ENCODE results near the gene BUB3. TPM values are rescaled to one million over a fixed set of nuclear protein-coding genes. Genes with fewer than 3 reads are reported as not detected.

Gene BUB3
- total RNA-seq, 1 donor from 2014 or later = 12.2 TPM

- Histone ChIP-seq H3K27ac (no peak overlapping the region), H3K9me3 (no peaks in the 10 kb centered on the region), H3K4me1 (peaks cover 8 to 19% of the 10 kb centered on the region in 2 donors), H3K36me3 (peaks cover 0 to 1% of the 10 kb centered on the region in 2 donors), H3K4me3 (peak overlapping the region; percentile 9 to 45), H3K27me3 (peaks cover 29% of the 10 kb centered on the region)
- no peak for DNase-seq (ENCODE audit: low spot score in 2 of 2)
- TF ChIP-seq, protein P1, sequence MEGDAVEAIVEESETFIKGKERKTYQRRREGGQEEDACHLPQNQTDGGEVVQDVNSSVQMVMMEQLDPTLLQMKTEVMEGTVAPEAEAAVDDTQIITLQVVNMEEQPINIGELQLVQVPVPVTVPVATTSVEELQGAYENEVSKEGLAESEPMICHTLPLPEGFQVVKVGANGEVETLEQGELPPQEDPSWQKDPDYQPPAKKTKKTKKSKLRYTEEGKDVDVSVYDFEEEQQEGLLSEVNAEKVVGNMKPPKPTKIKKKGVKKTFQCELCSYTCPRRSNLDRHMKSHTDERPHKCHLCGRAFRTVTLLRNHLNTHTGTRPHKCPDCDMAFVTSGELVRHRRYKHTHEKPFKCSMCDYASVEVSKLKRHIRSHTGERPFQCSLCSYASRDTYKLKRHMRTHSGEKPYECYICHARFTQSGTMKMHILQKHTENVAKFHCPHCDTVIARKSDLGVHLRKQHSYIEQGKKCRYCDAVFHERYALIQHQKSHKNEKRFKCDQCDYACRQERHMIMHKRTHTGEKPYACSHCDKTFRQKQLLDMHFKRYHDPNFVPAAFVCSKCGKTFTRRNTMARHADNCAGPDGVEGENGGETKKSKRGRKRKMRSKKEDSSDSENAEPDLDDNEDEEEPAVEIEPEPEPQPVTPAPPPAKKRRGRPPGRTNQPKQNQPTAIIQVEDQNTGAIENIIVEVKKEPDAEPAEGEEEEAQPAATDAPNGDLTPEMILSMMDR (IDR thresholded peaks at IDR 0.05) = no peak
- intact Hi-C loops (cut with DNase I) = loop anchor here (10.0 kb wide), 2 partner anchors 1264 to 1594 kb away; partner anchors contain the start of genes FAM53B and OAT
Observed at GRCh38 chr10:123150986-123151736, 3.0 kb upstream of the BUB3 start.

- peaks cover 29% of the 10 kb centered on the region for H3K27me3 ChIP-seq
- no peak overlapping the region for H3K27ac ChIP-seq
- H3K4me1 ChIP-seq = peaks cover 8 to 19% of the 10 kb centered on the region in 2 donors
- no peak for DNase-seq (ENCODE audit: low spot score in 2 of 2)
- H3K4me3 ChIP-seq = no peak overlapping the region
- peaks cover 0 to 4% of the 10 kb centered on the region in 2 donors for H3K36me3 ChIP-seq
- intact Hi-C loops (cut with DNase I) = loop anchor here (10.0 kb wide), 2 partner anchors 1263 to 1593 kb away; partner anchors contain the start of genes FAM53B and OAT
- TF ChIP-seq, protein P1 (IDR thresholded peaks at IDR 0.05) = no peak
- H3K9me3 ChIP-seq = no peaks in the 10 kb centered on the region
Observed at GRCh38 chr10:123151737-123152135, 2.5 kb upstream of the BUB3 start.

DNA sequence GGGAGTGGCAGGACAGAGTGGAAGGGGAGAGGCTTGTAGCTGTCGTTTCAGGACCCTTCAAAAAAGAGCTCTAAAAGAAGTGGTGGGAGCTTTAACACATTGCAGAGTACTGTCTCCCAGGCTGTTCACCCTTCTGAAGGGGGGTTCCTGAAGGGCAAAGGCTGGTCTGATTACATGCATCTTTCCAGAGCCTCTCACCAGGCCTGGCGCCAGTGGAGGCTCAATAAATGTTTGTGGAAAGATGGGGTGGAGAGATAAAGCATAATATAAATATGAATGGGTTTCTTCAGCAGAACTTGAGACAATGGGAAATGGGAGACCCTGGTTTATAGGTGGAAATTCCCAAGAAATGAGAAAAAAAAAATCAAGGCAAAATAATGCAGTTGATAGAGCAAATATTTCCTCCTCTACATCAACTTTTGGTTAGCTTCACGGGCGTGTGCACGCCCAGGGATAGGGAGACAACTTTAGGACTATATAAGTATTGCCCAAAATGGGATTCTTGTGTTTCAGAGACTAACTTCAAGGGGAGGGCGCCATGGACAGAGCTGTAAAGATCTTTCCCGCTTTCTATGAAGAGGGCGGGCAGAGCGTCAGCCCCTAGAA is 613 bp upstream of the BUB3 start:
- no peak for DNase-seq (ENCODE audit: low spot score in 2 of 2)
- peaks cover 18% of the 10 kb centered on the region for H3K27me3 ChIP-seq
- peaks cover 8 to 9% of the 10 kb centered on the region in 2 donors for H3K36me3 ChIP-seq
- intact Hi-C loops (cut with DNase I) = loop anchor here (1.0 to 10.0 kb wide), 6 partner anchors 17 to 1591 kb away; partner anchors contain the start of genes ACADSB, C10orf88, FAM53B and OAT
- TF ChIP-seq, protein P1 (IDR thresholded peaks at IDR 0.05) = no peak
- peak overlapping the region in 1 of 2 donors; percentile 31 for H3K4me3 ChIP-seq
- H3K9me3 ChIP-seq = no peaks in the 10 kb centered on the region
- no peak overlapping the region for H3K27ac ChIP-seq
- peaks cover 8 to 19% of the 10 kb centered on the region in 2 donors for H3K4me1 ChIP-seq

DNA sequence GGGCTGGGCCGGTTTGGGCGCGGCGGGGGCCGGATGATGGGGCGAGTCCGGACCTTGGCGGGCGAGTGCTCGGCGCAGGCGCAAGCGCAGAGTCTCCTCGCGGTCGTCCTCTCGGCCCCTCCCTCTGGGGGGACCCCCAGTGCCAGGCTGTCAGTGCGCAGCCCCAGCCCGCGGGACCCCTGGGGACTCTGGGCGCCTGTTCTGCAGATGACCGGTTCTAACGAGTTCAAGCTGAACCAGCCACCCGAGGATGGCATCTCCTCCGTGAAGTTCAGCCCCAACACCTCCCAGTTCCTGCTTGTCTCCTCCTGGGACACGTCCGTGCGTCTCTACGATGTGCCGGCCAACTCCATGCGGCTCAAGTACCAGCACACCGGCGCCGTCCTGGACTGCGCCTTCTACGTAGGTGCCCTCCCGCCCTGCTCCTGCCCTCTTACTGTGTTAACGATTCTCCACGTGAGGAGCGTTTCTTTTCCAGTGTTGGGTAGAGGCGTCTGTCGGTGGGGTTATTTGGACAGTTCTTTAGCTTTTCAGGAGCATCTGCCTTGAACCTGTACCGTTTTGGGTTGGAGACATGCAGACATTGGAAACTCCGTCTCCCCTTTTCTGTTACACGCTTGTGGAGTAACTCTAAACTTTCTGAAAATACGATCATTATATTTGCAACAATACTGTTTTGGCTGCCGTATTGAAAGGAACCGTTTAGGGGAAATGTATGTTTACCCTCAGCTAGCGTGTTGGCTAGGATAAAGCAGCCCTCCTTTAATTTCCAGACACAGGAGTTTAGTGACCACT is 706 bp downstream of the BUB3 start:
- H3K4me3 ChIP-seq = peak overlapping the region; percentile 74 to 92
- DNase-seq (ENCODE audit: low spot score in 2 of 2) = no peak
- TF ChIP-seq, protein P1 (IDR thresholded peaks at IDR 0.05) = no peak
- H3K4me1 ChIP-seq = peaks cover 8 to 19% of the 10 kb centered on the region in 2 donors
- peaks cover 14% of the 10 kb centered on the region for H3K27me3 ChIP-seq
- H3K27ac ChIP-seq = peak overlapping the region; percentile 75 to 90
- no peaks in the 10 kb centered on the region for H3K9me3 ChIP-seq
- intact Hi-C loops (cut with DNase I) = loop anchor here (1.0 to 10.0 kb wide), 6 partner anchors 18 to 1590 kb away; partner anchors contain the start of genes ACADSB, C10orf88, FAM53B and OAT
- H3K36me3 ChIP-seq = peaks cover 8 to 11% of the 10 kb centered on the region in 2 donors

- intact Hi-C loops (cut with DNase I) = loop anchor here (10.0 kb wide), 2 partner anchors 1259 to 1589 kb away; partner anchors contain the start of genes FAM53B and OAT
- TF ChIP-seq, protein P1 (IDR thresholded peaks at IDR 0.05) = no peak
- DNase-seq (ENCODE audit: low spot score in 2 of 2) = no peak
Observed at GRCh38 chr10:123156078-123156477, 1.9 kb downstream of the BUB3 start.

More at GRCh38 chr10:123156078-123156477, 1.9 kb downstream of the BUB3 start:
- H3K27me3 ChIP-seq = peaks cover 5% of the 10 kb centered on the region
- no peak overlapping the region for H3K27ac ChIP-seq
- no peaks in the 10 kb centered on the region for H3K9me3 ChIP-seq
- H3K4me1 ChIP-seq = peaks cover 3 to 15% of the 10 kb centered on the region in 2 donors
- no peak overlapping the region for H3K4me3 ChIP-seq
- peaks cover 11 to 19% of the 10 kb centered on the region in 2 donors for H3K36me3 ChIP-seq
